HuH-7 (cell line): ENCODE data around the gene LRRC4C.

Source experiments
- DNase-seq: peaks from one replicate; pipeline ENCODE4 v3.0.0; 2011; ENCODE audit warnings: low spot score

LRRC4C gene

DNA sequence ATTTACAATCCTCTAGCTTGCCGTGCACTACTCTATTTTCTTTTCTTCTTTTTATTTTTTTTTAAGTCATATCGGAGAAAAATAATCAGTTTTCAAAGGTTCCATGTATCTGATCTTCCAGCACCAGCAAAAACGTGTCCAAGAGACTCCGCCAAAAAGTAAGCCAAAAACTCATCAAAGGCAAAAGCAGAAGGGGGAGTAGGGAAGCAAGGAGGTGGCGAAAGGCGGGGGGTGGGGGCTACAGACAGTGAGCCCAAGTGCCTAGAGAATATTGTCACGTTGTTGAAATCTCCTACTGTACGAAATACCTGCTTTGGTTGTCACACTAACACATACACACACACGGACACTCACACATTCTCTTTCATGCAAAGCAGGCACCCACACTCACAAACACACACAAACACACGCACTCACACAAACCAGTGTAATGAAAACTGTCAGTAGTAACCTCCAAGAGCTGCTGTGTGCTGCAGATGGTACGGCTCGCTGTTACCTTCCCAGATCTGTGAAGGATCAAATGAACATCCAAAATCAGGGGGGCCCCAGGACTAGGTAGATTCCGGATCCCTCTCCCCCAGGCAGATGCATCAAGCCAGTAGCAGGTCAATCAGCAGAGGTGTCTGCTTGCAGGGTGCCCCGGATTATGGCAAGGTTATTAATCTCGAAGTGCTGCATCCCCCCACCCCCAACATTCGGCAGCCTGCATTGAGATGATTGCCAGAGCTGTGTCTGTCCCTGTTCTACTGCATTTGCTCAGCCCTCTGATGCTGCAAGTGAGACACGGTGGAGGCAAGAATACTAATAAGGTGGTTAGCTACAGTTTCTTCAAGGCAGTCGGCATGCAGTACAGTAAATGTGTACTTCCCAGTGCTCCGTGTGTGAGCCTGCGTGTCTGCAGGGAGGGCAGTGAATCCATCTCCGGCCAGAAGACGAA, at the start of gene LRRC4C:
Gene LRRC4C, minus strand, starts transcription at position 188 of the 937 bp plus-strand sequence.
- no peak for DNase-seq

DNA sequence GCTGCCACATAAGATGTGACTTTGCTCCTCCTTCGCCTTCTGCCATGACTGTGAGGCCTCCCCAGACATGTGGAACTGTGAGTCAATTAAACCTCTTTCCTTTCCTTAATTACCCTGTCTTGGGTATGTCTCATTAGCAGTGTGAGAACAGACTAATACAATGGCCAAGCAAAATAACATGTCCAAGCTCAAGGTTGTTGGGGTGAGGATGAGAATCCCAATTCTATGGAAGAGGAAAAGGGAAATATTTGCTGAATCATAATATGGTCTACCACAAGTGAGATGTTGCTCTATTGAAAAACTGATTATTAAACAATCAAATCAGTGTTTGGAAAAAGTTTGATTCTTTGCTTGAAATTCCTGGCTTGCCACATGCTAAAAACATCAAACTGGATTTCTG, 48.7 kb upstream of the LRRC4C start:
- DNase-seq: no peak

DNA sequence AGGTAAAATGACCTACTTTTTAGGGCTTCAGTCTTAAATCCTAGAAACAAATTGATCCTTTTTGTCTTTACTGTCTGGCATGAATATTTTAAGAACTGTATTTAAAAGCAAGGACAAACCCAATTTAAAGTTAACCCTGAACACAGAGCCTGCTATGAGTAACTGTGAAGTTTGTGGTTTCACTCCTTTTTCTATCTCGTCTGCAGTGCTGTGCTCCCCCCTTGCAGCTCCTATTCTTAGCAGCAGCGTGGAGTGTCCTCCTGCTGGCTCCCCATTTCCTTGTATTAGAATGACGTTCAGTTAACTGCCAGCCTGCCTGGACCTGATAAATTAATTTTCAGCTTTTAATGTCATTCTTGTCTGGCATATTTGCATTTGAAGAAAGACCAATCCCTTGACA, 40.0 kb upstream of the LRRC4C start:
- DNase-seq: no peak

DNA sequence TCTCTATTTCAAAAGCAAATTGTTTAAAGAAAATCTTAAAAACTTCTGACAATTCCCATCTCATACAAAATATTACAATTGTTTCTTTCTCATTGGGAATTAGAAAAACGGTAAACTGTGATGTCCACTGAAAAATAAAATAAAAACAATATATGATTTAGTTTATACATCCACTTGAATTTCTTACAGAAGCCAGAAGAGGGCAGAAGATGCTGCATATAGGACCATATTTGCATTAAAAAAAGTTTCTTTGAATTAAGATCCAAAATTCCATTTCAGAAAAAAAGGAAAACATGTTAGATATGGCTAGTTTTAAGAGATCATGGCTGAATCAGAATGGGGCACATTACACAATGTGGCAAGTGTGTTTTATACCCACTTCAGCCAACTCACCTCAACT, 39.3 kb upstream of the LRRC4C start:
- DNase-seq: no peak

DNA sequence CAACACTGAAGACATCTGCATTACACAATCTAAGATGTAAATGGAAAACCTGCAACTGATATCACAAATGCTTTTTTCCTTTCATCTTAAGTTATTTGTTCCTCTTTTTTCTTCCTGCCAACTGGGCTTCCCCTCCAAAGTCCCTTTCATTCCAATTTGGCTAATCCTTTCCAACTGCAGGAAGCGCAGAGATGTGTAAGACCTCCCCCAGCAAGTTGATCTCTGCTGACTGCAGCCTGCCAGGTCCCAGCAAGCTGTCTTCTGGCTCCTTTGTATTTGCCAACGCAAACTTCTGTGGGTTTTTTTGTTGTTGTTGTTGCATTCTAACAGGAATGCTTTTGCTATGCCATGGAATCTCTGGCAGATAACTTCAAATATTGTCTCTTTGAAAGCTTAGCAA, 38.5 kb upstream of the LRRC4C start:
- DNase-seq: no peak

DNA sequence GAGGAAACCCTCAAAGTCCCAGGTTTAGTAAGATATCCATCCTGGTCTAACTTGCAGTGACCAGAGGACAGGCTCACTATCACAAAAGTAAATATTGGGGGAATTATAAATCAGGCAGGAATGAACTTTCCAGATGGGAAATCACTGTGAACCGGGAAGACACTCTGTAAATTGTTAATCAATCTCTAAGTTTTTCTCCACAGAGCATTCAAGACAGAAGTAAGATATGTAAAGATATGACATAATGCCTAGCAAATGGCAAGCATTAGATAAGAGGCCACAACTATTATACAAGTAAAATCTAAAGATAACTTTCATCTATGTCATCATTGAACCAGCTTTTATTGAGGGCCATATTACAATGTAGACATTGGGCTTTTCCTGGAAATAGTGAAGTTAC, 35.3 kb upstream of the LRRC4C start:
- no peak for DNase-seq

DNA sequence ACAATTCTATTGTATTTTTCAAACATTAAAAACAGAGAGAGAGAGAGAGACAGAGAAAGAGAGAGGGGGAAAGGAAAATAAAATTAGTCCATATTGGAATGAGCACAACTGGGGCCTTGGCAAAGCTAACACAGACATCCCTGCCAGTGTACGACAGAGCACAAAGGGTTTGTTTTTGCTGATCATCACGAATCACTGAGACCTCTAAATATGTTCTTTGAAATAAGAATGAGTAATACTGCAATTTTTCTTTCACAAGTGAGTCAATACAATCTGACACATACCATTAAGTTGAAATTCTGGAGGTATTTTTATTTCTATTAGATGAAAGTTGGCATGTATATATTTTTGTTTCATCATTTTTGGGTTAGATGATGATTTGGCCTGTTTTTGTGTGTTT, 27.0 kb upstream of the LRRC4C start:
- DNase-seq: no peak

DNA sequence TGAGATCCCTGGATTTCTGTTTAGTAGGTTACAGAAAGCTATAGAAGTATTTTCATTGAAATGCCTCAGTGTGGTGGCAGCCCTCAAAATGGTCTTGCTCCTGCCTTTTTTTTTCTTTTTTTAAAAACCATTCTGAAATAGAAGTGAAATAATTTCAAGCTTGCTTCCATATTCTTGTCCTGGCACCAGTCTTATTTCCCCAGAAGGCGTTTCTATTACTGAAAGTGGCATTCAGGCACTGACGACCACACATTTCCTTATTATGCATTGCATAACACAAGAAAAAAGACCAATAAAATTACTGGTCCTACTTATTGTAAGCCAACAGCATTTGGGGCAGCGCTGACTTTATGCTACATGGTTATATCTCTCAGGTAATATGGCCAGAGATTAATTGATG, 24.5 kb upstream of the LRRC4C start:
- DNase-seq: no peak

DNA sequence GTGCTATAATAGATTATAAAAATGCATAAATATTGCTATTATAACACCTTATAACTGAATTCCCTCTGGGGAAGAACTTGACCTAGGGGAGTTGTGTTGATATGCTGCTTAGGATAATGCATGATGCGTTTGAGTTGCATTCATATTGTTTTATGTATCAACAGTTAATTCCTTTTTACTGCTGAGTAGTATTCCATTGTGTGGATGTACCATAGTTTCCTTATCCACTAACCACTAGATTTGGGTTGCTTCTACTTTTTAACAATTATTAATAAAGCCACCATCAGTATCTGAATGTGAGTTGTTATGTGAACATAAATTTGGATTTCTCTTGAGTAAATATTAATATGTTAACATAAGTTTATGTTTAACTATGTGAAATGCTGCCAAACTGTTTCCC, 19.7 kb upstream of the LRRC4C start:
- DNase-seq: no peak

DNA sequence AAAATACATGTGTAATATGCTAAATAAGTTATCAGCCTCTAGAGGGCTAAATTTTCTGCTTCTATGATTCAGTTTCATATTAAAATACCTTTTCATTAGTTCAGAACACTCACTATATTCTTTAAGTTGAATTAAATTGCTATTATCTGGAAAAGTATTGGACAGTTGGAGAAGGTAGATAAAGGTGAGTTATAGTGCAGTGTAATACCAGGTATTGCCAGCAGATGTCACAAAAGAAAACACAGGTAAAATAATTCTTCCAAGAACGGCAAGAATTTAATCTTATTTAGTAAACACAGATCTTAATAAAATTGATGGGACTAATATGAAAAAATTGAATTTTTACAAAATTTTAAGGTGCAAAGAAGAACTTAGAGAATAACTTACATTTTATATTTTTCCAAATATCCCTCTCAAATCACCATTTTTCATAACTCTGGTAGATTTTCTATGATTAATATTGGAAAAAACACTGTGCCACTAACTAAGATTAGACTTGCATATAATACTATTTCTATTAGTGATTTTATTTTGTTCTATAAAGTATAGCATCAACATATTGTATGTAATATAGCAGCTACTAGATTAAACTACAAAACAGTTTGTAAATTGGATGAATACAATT, 1.7 kb upstream of the LRRC4C start:
- DNase-seq: no peak

DNA sequence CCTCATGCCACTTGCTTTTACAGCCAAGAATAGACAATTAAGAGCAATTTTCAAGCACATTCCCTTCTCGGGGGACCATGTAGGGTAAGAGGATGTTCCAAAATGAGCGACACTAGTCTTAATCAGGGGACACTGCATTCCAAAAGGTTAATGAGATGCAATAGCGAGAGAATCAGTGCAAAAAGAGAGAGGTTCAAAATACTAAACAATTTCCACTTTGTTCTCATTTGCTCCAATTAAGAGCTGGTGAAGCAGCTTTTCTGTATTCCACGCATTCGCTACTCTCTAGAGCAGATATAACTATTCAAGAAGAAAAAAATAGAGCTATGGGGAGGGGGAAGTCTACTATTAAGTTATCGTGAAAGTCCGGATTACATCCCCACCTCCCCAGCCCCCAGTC, 811 bp downstream of the LRRC4C start:
- no peak for DNase-seq

DNA sequence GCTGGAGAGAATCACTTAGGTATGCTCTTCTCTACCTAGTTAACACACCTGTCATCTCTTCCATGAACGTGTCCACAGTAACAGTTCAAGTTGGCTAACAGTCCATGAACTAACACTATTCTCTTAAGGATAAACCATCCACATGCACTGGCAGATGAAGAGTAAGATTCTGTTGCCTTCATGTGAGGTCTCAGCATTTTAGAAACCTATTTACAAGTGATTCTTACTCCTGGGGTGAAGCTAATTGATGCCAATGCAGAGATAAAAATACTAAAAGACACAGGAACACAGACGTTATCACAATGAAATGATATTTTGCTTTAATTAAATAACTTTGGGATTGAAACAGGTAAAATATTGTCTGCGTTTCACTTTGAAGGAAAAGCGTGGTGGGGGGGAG, 1.3 kb downstream of the LRRC4C start:
- DNase-seq: no peak

DNA sequence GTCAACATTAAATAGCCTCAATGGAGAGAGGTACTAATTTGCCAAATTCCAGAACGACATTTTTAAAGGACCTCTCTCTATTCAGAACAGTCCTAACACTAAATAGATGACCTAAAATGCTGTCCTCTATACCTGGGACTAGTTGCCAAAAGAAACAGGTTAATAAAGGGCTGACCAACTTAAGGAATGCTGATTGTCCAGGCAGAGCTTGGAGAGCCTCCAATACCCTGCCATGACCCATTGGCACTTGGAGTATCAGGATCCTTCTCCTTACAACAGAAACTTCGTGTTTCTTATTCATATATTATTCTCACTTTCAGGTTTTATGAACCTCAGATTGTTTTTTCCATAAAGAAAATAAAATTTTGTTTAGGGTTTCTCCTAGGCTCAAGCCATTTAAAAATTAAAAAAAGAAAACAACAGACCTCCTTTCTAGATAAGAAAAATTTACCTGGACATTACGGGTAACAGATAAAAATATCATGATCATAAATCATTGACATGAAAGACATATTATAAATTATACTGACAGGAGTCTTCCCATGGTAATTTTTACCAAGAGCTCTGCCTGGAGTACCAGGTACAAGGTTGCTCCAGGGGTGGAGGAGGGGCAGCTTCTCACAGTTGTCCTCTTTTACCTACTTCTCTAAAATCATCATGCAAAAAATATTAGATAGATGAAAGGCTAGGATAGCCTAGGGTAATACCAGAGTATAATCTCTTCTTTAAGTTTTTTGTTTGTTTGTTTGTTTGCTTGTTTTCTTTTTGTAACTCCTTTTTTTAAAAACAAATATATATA, 2.0 kb downstream of the LRRC4C start:
- DNase-seq: no peak

DNA sequence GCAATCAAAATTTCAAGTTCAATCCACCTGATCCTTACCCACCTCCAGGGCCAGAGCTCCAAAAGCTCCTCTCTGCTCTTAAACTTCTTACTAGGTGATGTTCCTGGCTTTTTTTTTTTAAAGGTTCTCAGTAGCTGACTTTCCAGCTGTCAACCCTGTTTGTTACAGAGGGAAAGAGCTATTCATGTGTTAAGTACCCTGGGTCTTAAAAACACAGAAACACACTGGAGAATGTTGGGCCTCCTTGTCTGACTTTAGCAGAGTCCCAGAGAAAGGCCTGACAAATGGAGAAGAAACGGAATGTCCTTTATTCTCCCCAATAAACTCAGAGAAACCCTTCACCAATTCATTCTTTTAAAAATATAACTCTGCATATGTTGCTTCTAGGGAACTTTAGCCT, 3.2 kb downstream of the LRRC4C start:
- no peak for DNase-seq

DNA sequence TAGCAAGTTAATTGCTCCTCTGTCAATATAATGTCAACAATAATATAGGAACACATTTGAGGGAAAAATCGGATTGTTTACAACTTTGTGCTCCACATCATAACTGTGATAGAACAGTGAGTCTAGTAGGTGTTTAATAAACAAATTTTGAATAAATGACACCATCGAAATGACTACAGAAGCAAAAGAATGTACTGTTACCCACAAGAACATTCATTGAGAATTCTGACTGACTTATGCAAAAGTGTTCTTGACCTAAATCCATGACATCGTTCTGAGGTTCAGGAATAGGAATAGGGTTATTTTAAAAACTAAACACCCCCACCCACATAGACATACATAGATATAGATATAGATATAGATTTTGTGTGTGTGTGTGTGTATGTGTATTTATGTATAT, 8.4 kb downstream of the LRRC4C start:
- no peak for DNase-seq

DNA sequence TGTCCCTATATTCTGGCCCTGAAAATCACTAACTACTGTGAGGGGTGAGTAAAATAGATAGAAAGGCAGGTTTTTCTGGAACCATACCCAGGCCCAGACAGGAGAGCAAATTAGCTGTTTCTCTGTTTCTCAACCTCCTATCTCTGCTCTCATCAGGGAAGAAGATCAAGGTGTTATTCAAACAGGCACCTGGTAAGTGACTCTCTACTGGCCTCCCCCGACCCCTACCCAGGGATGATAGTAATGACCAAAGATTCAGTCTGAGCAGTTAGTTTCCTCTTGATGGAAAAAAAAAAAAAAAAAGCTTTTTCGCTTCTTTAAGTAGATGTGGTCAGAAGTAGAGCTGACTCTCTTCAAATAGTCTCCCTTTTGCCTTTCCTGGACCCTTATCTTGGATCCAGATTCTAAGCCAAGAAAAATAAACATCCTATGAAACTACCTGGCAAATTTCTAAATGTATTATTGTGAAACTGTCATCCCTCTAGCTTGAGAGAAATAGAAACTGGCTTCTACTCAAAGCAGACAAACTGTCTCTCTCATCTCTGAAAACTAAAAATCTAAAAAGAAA, 9.9 kb downstream of the LRRC4C start:
- no peak for DNase-seq

DNA sequence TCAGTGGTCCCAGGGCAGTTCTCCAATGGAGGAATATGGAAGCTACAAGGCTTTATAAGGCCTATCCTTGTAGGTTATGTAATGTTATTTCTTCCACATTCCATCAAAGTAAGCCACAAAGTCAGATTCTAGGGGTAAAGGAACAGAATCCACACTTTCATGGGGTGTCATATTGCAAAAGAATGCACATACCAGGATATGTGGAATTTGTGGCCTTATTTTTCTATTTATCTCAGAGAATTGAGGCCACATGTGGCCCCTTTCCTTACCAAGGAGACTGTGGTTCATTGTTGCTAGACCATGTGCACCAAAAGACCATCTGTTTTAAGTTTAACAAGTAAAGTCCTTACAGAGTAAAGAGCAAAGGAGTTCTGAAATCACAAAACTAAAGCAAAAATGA, 12.9 kb downstream of the LRRC4C start:
- DNase-seq: no peak

DNA sequence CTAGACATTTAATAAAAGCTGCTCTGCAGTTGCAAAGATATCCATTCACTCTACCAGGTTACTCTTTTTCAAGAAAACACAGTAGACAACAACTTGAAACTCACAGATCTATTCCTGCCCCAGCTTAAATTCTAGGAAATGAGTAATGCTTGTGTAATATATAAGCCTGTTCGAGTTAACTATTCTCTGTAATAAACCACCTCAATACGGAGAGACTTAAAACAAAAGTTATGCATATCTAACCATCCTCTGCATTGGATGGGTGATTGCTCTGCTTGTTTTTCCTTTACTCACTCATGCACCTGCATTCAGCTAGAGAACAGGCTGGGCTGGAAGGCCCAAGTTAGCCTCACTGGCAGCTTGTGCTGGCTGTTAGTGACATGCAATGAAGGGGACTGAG, 13.3 kb downstream of the LRRC4C start:
- DNase-seq: no peak

DNA sequence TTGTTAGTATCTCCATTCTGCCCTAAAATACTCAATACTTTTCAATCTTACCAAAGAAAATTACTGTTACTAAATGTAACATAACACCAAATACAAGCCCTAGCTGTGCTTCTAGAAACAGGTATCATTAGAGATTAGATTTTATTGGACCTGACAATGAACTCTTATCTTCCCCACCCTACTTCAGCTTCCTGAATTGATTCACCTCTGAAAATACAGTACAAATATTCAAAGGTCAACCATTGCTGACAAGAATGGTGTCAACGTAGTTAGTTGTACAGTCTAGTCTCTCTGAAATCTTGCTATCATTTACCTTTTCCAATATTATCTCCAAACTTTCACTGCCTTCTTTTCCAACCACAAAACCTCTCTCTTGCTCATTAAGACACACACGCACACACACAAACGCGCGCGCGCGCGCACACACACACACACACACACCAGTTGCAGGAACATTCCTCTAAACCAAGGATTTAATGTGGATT, 22.4 kb downstream of the LRRC4C start:
- no peak for DNase-seq

DNA sequence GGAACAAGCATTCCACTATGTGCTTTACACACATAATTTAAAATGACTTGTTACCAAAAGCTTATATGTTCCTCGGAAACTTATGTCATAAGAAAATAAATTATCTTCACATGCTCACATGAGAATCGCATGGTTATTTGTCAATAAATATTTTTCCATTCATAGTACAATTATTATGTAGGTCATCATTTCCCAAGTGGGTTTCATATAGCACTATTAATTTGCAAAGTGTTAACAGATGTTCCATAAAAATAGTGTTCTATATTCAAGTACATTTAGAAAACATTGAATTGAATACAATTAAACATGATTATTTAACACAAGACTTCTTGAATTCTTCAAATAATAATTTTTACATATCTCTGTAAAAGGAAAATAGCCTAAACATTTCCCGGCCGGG, 23.9 kb downstream of the LRRC4C start:
- no peak for DNase-seq

DNA sequence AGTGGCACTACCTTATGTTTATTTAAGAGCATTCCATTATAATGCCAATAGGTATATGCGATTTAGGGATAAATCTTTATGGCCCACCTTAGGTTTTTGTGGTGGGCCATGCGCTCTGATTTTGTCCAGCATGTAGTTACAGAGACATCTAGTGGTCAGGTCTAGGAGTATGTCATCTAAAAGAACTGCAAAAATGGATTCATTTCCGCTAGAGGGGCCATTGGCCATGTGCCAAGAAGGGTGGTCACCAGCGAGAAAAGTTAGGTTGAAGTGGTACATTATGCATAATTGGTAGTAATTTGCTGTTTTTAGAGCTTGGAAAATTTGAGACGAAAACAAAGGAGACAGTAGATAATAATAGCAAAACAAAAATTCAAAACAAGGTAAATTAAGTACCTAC, 27.7 kb downstream of the LRRC4C start:
- DNase-seq: peak; percentile 1

DNA sequence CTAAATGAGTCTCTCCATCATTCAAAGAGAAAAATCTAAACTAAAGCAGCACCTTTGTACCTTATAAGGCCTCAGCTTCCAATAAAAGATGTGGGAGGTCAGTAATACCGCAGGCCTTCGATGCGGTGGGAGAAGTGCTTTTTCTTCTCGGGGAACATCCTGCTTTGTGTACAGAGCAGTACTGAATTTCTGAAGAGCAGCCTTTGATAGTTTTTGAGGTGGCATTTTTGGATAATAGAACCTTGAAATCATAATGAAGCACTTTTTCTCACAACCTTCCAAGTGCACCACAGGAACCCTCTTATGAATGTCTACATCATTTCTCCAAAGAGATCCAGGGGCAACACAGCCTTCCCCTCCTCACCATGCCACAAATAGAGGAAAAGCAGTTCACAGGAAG, 39.6 kb downstream of the LRRC4C start:
- no peak for DNase-seq
